IPS-18a (cell line): ENCODE data around the gene HTR1E.

Source experiments
- H3K27ac ChIP-seq: one replicate; pipeline ENCODE4 v1.5.1; 2013; ENCODE audit warnings: low read length
- H3K27me3 ChIP-seq: one replicate; pipeline ENCODE4 v1.6.1; 2013; ENCODE audit warnings: mild to moderate bottlenecking, low read length; ENCODE audit not compliant: control insufficient read depth, insufficient read depth
- H3K36me3 ChIP-seq: one replicate; pipeline ENCODE4 v1.6.1; 2013; ENCODE audit warnings: low read depth, low read length; ENCODE audit not compliant: control insufficient read depth
- H3K4me1 ChIP-seq: one replicate; pipeline ENCODE4 v1.6.1; 2013; ENCODE audit warnings: low read depth, low read length; ENCODE audit not compliant: control insufficient read depth
- H3K4me3 ChIP-seq: one replicate; pipeline ENCODE4 v1.5.1; 2013; ENCODE audit warnings: low read length
- H3K9ac ChIP-seq: one replicate; pipeline ENCODE4 v1.6.1; 2013; ENCODE audit warnings: mild to moderate bottlenecking, low read length, moderate library complexity
- H3K9me3 ChIP-seq: one replicate; pipeline ENCODE4 v1.6.1; 2013; ENCODE audit warnings: low read depth, low read length; ENCODE audit not compliant: control insufficient read depth

HTR1E gene

GRCh38 chr6:87049779-87050178 is 112.5 kb downstream of the HTR1E start:
- Histone ChIP-seq H3K9ac (no peak overlapping the region), H3K27ac (no peak overlapping the region), H3K27me3 (no peaks in the 10 kb centered on the region), H3K36me3 (no peaks in the 10 kb centered on the region), H3K4me1 (no peaks in the 10 kb centered on the region), H3K9me3 (no peaks in the 10 kb centered on the region), H3K4me3 (no peak overlapping the region)

- Histone ChIP-seq H3K9ac (no peak overlapping the region), H3K4me1 (peaks cover under 1% of the 10 kb centered on the region), H3K36me3 (no peaks in the 10 kb centered on the region), H3K9me3 (no peaks in the 10 kb centered on the region), H3K27me3 (no peaks in the 10 kb centered on the region), H3K4me3 (no peak overlapping the region), H3K27ac (no peak overlapping the region)
These were observed 116.0 kb downstream of the HTR1E start for GRCh38 chr6:87053312-87053711.

GRCh38 chr6:87054143-87054833 is 117.0 kb downstream of the HTR1E start:
- H3K36me3 ChIP-seq, result no peaks in the 10 kb centered on the region
- H3K4me3 ChIP-seq, result no peak overlapping the region
- no peaks in the 10 kb centered on the region for H3K9me3 ChIP-seq
- no peak overlapping the region for H3K27ac ChIP-seq
- H3K9ac ChIP-seq, result no peak overlapping the region
- H3K27me3 ChIP-seq, result no peaks in the 10 kb centered on the region
- H3K4me1 ChIP-seq, result peaks cover 5% of the 10 kb centered on the region

GRCh38 chr6:87059943-87060342 is 122.6 kb downstream of the HTR1E start:
- Histone ChIP-seq H3K9ac (no peak overlapping the region), H3K9me3 (no peaks in the 10 kb centered on the region), H3K36me3 (no peaks in the 10 kb centered on the region), H3K4me3 (no peak overlapping the region), H3K27ac (no peak overlapping the region), H3K27me3 (no peaks in the 10 kb centered on the region), H3K4me1 (peaks cover 5% of the 10 kb centered on the region)

GRCh38 chr6:87065117-87065516 is 127.8 kb downstream of the HTR1E start:
- H3K4me1 ChIP-seq, result no peaks in the 10 kb centered on the region
- H3K36me3 ChIP-seq, result no peaks in the 10 kb centered on the region
- H3K4me3 ChIP-seq, result no peak overlapping the region
- no peaks in the 10 kb centered on the region for H3K27me3 ChIP-seq
- no peak overlapping the region for H3K27ac ChIP-seq
- no peaks in the 10 kb centered on the region for H3K9me3 ChIP-seq
- H3K9ac ChIP-seq, result no peak overlapping the region
